HCT116 (cell line): Measurements from ENCODE around the gene ALKBH8. TPM values are rescaled to one million over a fixed set of nuclear protein-coding genes. Genes with fewer than 3 reads are reported as not detected.

Source experiments
- ATAC-seq: fragments of 200-7000 bp; cut with Tn5 transposase; 2 replicates; pipeline ENCODE4 v1.9.1; 2020; ENCODE audit warnings: mild to moderate bottlenecking, moderate library complexity
- BruUV-seq: library from RNA; stranded (reverse); fragments of 400-500 nt; replicated peaks from 2 replicates; lab custom pipeline; 2021; lab: Mats Ljungman, UMichigan
- CTCF ChIA-PET: fragments of 300-600 bp; sonication (Branson Sonifier 250); formaldehyde crosslinking; loops from one replicate; lab custom pipeline; 2021; ENCODE audit warnings: antibody characterized with exemption; lab: Charles Lee
- POLR2A ChIA-PET: fragments of 300-600, 350-600 bp; sonication (Branson Sonifier 250); formaldehyde crosslinking; loops from one replicate; lab custom pipeline; 2021; ENCODE audit warnings: antibody characterized with exemption; lab: Charles Lee
- RAD21 ChIA-PET, 2 experiments: fragments of 300-600 bp; sonication (Branson Sonifier 250); formaldehyde crosslinking; loops; one replicate each; lab custom pipeline; 2023; ENCODE audit warnings: low total read pairs in 2 of 2; ENCODE audit not compliant: uncharacterized antibody in 2 of 2, unreplicated experiment in 2 of 2, low non-redundant PET in 1 of 2; lab: Charles Lee
- DNase-seq: peaks from one replicate; pipeline ENCODE4 v3.0.0-alpha.2; 2010; ENCODE audit warnings: low read depth, low spot score
- H2AFZ ChIP-seq: fragments of 200-600 bp; shearing (Covaris generic), sonication (generic); 2 replicates; pipeline ENCODE4 v1.6.1; 2017; ENCODE audit warnings: low read depth, mixed run types, mixed read lengths, antibody characterized with exemption, low read length; ENCODE audit not compliant: poor library complexity, severe bottlenecking
- H3K27ac ChIP-seq: 2 replicates; pipeline ENCODE4 v1.5.1; 2012; ENCODE audit warnings: low read depth, low read length
- H3K27me3 ChIP-seq: fragments of 200-600 bp; sonication (generic); 2 replicates; pipeline ENCODE4 v1.6.1; 2016; ENCODE audit warnings: mixed run types, low read length, mixed read lengths; ENCODE audit not compliant: insufficient read depth
- H3K36me3 ChIP-seq, 2 experiments: fragments of 200-500 bp in 1 of 2; fragments of 200-600 bp in 1 of 2; sonication (Bioruptor generic) in 1 of 2; sonication (generic) in 1 of 2; 2 replicates each; pipeline versions ENCODE4 v1.5.1 to v1.6.1; 2014 to 2016; ENCODE audit warnings: low read length in 2 of 2, inconsistent platforms in 1 of 2, mixed read lengths in 1 of 2, mixed run types in 1 of 2; ENCODE audit not compliant: insufficient read depth in 2 of 2, control insufficient read depth in 1 of 2
- H3K4me1 ChIP-seq, 2 experiments: fragments of 200-600 bp in 1 of 2; sonication (generic) in 1 of 2; 2 replicates each; pipeline versions ENCODE4 v1.5.1 to v1.6.1; 2012 to 2017; ENCODE audit warnings: low read length in 2 of 2, inconsistent platforms in 1 of 2, mild to moderate bottlenecking in 1 of 2, mixed read lengths in 1 of 2, mixed run types in 1 of 2, moderate library complexity in 1 of 2; ENCODE audit not compliant: insufficient read depth in 2 of 2, control insufficient read depth in 1 of 2
- H3K4me2 ChIP-seq: fragments of 200-600 bp; sonication (generic); 2 replicates; pipeline ENCODE4 v1.6.1; 2017; ENCODE audit warnings: mixed run types, low read length, mixed read lengths
- H3K4me3 ChIP-seq, 2 experiments: fragments of 200-600 bp in 1 of 2; sonication (generic) in 1 of 2; replicated peaks in 1 of 2; 2 replicates each; pipeline ENCODE4 v1.5.1; 2011 to 2016; ENCODE audit warnings: low read length in 2 of 2, control low read depth in 1 of 2, low read depth in 1 of 2, mild to moderate bottlenecking in 1 of 2, mixed read lengths in 1 of 2, mixed run types in 1 of 2
- H3K79me2 ChIP-seq: fragments of 200-600 bp; sonication (generic); 2 replicates; pipeline ENCODE4 v1.6.1; 2017; ENCODE audit warnings: mild to moderate bottlenecking, mixed run types, low read length, moderate library complexity, mixed read lengths; ENCODE audit not compliant: insufficient read depth
- H3K9ac ChIP-seq: fragments of 200-600 bp; sonication (generic); 2 replicates; pipeline ENCODE4 v1.6.1; 2016; ENCODE audit warnings: low read length, mixed read lengths
- H3K9me2 ChIP-seq: fragments of 200-600 bp; sonication (generic), shearing (Covaris generic); 2 replicates; pipeline ENCODE4 v1.6.1; 2017; ENCODE audit warnings: mixed run types, mild to moderate bottlenecking, moderate library complexity; ENCODE audit not compliant: insufficient read depth
- H3K9me3 ChIP-seq, 2 experiments: fragments of 200-500 bp in 1 of 2; fragments of 200-600 bp in 1 of 2; sonication (Bioruptor generic) in 1 of 2; sonication (generic) in 1 of 2; 2 replicates each; pipeline ENCODE4 v1.6.1; 2014 to 2017; ENCODE audit warnings: low read length in 2 of 2, mixed read lengths in 2 of 2, inconsistent platforms in 1 of 2, low read depth in 1 of 2, mild to moderate bottlenecking in 1 of 2, mixed run types in 1 of 2, moderate library complexity in 1 of 2; ENCODE audit not compliant: control insufficient read depth in 1 of 2, insufficient read depth in 1 of 2
- H4K20me1 ChIP-seq: fragments of 200-600 bp; sonication (generic), shearing (Covaris generic); 2 replicates; pipeline ENCODE4 v1.6.1; 2017; ENCODE audit warnings: mixed run types, mild to moderate bottlenecking, moderate library complexity; ENCODE audit not compliant: insufficient read depth
- ATF3 ChIP-seq: IDR thresholded peaks from 2 replicates; pipeline ENCODE4 v1.6.1; 2012
- FOSL1 ChIP-seq: IDR thresholded peaks from 2 replicates; pipeline ENCODE4 v1.6.1; 2012; ENCODE audit warnings: low read depth
- POLR2AphosphoS5 ChIP-seq: IDR thresholded peaks from 2 replicates; pipeline ENCODE4 v1.6.1; 2011; ENCODE audit warnings: mild to moderate bottlenecking, low read depth, low read length, moderate library complexity
- RAD21 ChIP-seq: IDR thresholded peaks from 2 replicates; pipeline ENCODE4 v1.6.1; 2012; ENCODE audit warnings: low read depth, mild to moderate bottlenecking
- SIN3A ChIP-seq: IDR thresholded peaks from 2 replicates; pipeline ENCODE4 v1.6.1; 2012; ENCODE audit warnings: low read depth
- SRF ChIP-seq: IDR thresholded peaks from 2 replicates; pipeline ENCODE4 v1.6.1; 2012; ENCODE audit warnings: low read depth
- ZFX ChIP-seq: fragments of 450-650 bp; IDR thresholded peaks from 2 replicates; pipeline ENCODE4 v1.6.1; 2017
- ZNF274 ChIP-seq: fragments of 200-500 bp; sonication (Bioruptor generic); IDR thresholded peaks from 2 replicates; pipeline ENCODE4 v1.6.1; 2014; ENCODE audit warnings: mild to moderate bottlenecking, low read depth, low read length, inconsistent platforms
- intact Hi-C: fragments of 100-400 bp; cut with micrococcal nuclease; formaldehyde crosslinking; loops from 2 replicates; pipeline ENCODE4 v1.10.0; 2022
- total RNA-seq: library from RNA; stranded (reverse); gene quantifications from one replicate; pipeline ENCODE4 v1.2.1, GENCODE V29; 2021; ENCODE audit not compliant: unreplicated experiment
- TF ChIP-seq, protein P1 (sequence below): IDR thresholded peaks from 2 replicates; pipeline ENCODE4 v1.6.1; 2012

ALKBH8 gene
- total RNA-seq, 1 experiment from 2014 or later: 11.6 TPM

DNA sequence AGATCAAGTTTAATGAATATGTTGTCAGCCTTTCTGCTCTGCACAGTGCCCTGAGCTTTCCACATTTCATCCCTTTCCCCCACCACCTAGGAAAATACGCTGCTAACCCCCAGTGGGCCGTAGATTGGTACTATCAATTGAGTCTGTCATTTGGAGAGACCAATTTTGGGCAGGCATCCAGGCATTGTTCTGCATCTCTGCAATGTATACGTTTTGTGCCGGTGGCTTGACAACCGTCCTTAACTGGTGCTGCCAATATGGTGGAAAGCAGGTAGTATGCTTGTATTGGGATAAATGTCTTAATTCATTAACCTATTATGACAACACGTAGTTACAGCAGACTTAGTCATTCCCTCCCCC, 26.7 kb upstream of the ALKBH8 start (continued):
- TF ChIP-seq POLR2AphosphoS5: no peak
- TF ChIP-seq, protein P1, sequence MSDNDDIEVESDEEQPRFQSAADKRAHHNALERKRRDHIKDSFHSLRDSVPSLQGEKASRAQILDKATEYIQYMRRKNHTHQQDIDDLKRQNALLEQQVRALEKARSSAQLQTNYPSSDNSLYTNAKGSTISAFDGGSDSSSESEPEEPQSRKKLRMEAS: no peak

- Histone ChIP-seq H2AFZ (no peak overlapping the region), H4K20me1 (no peaks in the 10 kb centered on the region)
- BruUV-seq: no TSS peak
- intact Hi-C loops: no loop called here
- TF ChIP-seq ZFX (no peak), RAD21 (no peak), SRF (no peak), ATF3 (no peak), ZNF274 (no peak), FOSL1 (no peak), SIN3A (no peak)
- TF ChIP-seq, protein P1: no peak
- TF ChIP-seq, all 23 proteins: peak for 0
- no peak overlapping the region for H3K27ac ChIP-seq
- CTCF ChIA-PET: no interaction called here
- H3K4me3 ChIP-seq: peak overlapping the region; percentile 49 to 61
- peak; percentile 46; the same call in 1 of the 2 replicates for ATAC-seq
- H3K9me3 ChIP-seq: no peaks in the 10 kb centered on the region; a peak in 1 of 4 replicates
- no peaks in the 10 kb centered on the region for H3K79me2 ChIP-seq
- DNase-seq: no peak
- H3K4me2 ChIP-seq: peak overlapping the region; percentile 76
- H3K36me3 ChIP-seq: no peaks in the 10 kb centered on the region
- RAD21 ChIA-PET: no interaction called here
- H3K9me2 ChIP-seq: no peaks in the 10 kb centered on the region
- H3K9ac ChIP-seq: peak overlapping the region; percentile 46
- H3K27me3 ChIP-seq: no peaks in the 10 kb centered on the region
- H3K4me1 ChIP-seq: peaks cover 0 to 5% of the 10 kb centered on the region in 2 experiments; a peak in 1 of 4 replicates
- POLR2A ChIA-PET: no interaction called here
These were observed 26.1 kb upstream of the ALKBH8 start for GRCh38 chr11:107591378-107592230.
